ENCODE measurements around the gene DCDC2C.

- TF ChIP-seq CTCF (conservative IDR thresholded peaks at IDR 0.05) (no peak), EZH2 (IDR thresholded peaks at IDR 0.05; ENCODE audit: low read depth) (no peak)
These were observed 72.9 kb downstream of the DCDC2C start for GRCh38 chr2:3776311-3776710.

Measured in PC-9 (cell line).